GM18861 (cell line): ENCODE results near the gene MROH2A.
"Not testable (repeated sequence)": the region's sequence is repeated elsewhere in the genome, so short reads cannot be mapped to it uniquely, and the experiment has no call there.

ENCODE experiments used
- ATAC-seq: cut with Tn5 transposase; IDR thresholded peaks from one replicate; pipeline ENCODE4 v1.9.1; 2021; ENCODE audit not compliant: unreplicated experiment

Gene MROH2A

DNA sequence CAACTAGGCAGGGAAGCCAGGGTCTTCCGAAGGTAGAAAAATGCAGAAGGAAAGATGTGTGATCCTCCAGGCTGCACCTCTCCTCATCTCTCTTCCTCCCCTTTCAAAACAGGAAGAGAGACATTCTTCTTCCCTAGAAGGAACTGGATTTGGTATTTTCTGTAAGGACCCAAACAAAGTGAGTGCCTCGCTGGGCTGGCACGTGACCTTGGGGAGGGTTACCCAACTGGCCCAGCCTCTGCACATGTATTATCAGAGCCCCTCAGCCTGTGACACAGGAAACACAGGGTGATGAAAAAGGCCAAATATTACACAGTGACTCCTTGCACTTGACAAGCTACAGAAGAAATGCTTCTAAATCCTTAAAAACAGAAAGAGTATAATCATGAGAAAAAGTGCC, 73.9 kb downstream of the MROH2A start:
- ATAC-seq, result no peak

GRCh38 chr2:233853353-233853752, 75.2 kb downstream of the MROH2A start:
- ATAC-seq, result no peak

- ATAC-seq, result no peak
Observed at GRCh38 chr2:233853883-233854240, 75.7 kb downstream of the MROH2A start.

- ATAC-seq, result peak; percentile 94
Observed at GRCh38 chr2:233854241-233854981, 76.3 kb downstream of the MROH2A start, which contains the start of gene HJURP. TSS of gene HJURP (minus strand) at chr2:233854535. CDS start at chr2:233854500, 35 bp downstream.

- no peak for ATAC-seq
Observed at GRCh38 chr2:233855345-233855744, 77.2 kb downstream of the MROH2A start.

GRCh38 chr2:233856184-233856583, 78.1 kb downstream of the MROH2A start:
- no peak for ATAC-seq

- no peak for ATAC-seq
Observed at GRCh38 chr2:233857511-233858141, 79.5 kb downstream of the MROH2A start.

GRCh38 chr2:233858331-233858730, 80.2 kb downstream of the MROH2A start:
- no peak for ATAC-seq

DNA sequence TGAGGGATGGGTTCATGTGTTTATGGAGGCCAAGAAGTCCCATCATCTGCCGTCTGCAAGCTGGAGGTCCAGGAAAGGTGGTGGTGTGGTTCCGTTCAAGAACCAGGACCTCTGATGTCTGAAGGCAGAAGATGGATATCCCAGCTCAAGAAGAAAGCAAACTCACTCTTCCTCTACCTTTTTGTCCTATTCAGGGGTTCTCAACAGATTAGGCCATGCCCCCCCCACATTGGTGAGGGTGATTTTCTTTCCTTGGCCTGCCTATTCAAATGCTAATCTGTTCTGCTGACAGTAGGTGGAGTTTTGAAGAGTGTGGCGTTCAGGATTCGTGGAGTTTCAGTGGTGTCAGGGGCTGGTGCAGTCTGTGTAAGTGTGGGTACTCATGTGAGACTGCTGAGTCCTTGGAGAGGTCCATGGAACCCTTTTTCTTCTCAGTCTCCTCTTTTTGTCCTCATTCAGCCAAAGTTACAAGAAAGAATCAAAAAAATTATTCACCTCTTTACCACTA, 84.2 kb downstream of the MROH2A start:
- ATAC-seq, result no peak

DNA sequence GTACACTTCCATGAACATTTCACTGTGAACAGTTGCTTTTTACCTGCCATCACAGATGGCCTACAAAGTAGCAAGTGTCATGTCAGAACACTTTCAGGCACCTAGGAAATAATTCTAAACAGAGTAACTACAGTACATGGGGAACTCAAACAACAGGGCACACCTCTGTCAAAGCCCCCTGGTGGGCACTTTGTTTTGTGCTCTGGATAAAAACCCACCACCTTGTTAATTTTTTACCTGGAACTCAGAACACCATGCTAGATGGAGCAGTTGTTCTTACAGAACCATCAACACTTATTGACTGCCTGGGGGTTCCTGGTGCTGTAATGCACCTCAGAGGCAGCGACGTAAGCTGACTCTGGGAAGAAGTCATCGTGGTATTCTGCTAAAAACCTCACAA, 87.7 kb downstream of the MROH2A start:
- ATAC-seq, result no peak

DNA sequence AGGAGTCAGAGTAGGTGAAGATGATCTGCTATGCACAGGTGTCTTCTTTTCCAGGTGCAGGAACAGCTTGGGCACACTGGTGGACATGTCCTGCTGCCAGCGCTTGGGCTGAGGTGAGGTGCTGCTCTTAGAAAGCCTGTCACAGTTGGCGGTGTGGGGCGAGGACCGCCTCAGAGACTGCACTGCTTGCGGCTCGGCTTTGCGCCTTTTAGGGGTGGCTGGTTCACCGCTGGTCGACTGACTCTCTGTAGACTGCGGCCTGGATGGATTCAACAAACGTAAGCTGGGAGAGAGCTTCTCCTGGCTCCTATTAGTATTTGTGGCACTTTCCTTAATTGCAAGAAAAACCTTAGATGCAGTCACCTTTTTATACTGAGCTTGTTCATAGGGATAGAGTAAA, 88.3 kb downstream of the MROH2A start:
- ATAC-seq, result no peak

DNA sequence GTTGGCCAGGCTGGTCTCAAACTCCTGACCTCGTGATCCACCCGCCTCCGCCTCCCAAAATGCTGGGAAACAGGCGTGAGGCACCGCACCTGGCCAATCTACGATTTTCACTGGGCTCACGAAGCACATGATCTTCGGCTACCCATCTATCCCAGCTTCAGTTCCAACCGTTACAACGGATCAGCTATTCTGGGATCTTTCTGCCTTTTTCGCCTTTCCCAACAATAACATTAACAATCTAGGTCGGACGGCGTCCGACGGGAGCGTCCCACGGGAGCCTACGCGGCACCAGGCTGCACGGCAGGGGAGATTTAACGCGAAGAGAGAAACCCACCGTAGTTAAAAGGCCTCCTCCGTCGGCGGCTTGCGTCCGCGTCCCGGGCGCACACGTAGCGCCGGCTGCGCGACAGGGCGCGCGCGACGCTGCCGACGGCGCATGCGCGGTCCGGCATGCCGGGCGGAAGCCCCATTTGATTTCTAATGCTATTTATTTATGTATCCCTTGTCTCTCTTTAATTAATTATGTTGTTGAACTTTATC, 89.9 kb downstream of the MROH2A start, which contains the start of gene MSL3B:
Gene MSL3B, minus strand, starts transcription at position 394 of the 540 bp plus-strand sequence.
- no peak for ATAC-seq

DNA sequence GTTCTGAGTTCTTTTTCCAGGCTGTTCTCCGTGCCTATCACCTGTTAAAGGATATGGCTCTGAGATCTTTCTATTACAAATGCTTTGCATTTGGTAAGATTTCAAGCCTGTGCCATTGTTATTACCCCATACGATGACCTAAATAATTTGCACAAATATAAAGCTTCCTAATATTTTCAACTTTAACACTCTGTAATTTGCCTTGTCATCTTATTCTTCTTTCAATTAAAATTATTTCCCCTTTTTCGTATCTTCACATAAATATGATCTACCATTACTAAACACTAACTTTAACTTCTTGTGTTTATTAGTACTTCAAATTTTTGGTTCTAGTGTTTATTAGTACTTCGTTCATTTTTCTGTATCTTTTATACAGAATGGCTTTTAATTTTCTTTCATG, 93.3 kb downstream of the MROH2A start:
- ATAC-seq, result no peak

DNA sequence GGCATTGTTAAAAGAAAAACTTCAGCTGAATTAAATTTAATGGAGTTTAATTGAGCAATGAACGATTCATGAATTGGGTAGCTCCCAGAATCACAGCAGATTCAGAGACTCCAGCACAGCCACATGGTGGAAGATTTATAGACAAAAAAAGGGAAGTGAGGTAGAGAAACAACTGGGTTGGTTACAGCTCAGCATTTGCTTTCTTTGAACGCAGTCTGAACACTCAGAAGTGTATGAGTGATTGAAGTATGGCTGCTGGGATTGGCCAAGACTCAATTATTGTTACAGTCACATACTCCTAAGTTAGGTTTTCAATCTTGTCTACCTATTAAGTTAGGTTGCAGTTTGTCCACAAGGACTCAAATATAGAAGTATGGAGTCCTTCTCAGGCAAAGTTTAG, 94.0 kb downstream of the MROH2A start:
- ATAC-seq, result not testable (repeated sequence)

DNA sequence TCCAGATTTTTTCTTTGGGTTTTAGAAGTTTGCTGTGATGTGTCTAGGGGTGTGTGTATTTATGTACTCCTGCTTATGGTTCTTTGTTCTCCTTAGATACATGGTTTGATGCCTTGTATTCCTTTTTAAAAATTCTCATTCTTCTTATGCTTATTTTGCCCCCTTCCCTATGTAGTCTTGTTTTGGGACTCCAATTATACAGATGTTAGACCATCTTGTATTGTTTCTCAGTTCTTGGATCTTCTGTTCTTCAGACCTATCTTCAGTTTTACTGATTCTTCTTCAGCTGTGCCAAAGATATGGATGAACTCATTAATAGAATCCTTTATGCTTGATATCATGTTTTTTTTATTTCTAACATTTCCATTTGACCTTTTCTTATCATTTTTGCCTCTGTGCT, 104.2 kb downstream of the MROH2A start:
- no peak for ATAC-seq
